HG03520 (cell line): ENCODE data around the gene RGMA.
"Not testable (repeated sequence)": the region's sequence is repeated elsewhere in the genome, so short reads cannot be mapped to it uniquely, and the experiment has no call there.

ENCODE experiments used
- ATAC-seq: cut with Tn5 transposase; IDR thresholded peaks from one replicate; pipeline ENCODE4 v1.9.1; 2021; ENCODE audit warnings: mild to moderate bottlenecking, moderate library complexity; ENCODE audit not compliant: unreplicated experiment

Gene RGMA

GRCh38 chr15:93067649-93068085, 21.3 kb downstream of the RGMA start:
- ATAC-seq = no peak

DNA sequence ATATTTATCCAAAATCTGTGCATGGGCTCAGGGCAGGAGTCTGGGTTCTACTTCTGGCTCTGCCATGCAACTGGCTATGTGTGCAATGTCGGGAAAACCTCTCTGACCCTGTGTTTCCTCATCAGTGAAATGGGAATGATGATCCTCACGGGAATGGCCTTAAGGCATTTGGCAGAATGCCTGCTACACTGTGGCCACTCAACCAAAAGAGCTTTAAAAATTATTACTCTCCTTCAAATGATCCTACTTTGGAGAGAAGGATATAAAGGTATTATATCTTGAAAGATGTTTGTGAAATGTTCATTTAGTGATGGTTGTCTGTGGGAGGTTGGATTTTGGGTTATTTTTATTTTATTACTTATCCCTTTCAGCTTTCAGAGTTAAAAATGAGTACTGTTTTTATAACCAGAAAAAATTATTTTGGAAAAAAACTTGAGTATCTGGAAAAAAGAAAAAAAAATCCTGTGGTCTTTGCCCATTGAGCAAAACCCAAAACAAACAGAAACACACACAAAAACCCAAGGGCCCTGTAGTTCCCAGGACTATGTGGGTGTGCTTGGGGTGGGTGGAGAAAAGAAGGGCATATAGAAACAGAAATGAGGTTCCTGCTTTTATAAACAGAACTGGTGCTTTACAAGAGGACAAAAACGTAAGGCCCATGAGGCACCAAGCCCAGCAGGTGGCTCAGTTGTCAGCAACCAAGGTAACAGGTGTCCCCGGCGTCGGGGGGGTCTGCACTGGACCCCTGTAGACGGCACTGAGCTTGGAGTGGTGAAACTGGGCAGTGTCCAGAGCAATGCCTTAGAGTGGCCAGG, 22.0 kb downstream of the RGMA start:
- ATAC-seq = no peak

DNA sequence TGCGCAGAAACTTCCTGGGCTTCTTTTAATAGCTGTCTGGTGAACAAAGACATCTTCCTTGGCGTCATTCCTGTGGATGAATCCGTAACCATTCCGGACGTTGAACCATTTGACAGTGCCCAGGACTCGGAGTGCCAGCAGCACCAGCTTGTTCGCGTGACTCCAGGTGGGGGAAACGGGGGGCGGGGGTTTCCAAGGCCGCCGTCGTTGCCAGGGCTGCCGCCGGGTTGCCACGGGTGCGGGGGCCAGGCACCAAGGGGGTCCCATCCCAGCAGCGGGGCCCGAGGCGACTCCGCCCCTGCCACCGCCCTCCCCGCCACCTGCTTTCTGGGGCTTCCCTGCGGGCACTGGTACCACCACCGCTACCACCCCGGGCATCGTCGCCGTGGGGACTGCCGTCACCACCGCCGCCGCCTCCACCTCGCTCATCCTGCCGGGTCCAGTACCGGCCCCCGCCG, 22.8 kb downstream of the RGMA start:
- ATAC-seq = no peak

DNA sequence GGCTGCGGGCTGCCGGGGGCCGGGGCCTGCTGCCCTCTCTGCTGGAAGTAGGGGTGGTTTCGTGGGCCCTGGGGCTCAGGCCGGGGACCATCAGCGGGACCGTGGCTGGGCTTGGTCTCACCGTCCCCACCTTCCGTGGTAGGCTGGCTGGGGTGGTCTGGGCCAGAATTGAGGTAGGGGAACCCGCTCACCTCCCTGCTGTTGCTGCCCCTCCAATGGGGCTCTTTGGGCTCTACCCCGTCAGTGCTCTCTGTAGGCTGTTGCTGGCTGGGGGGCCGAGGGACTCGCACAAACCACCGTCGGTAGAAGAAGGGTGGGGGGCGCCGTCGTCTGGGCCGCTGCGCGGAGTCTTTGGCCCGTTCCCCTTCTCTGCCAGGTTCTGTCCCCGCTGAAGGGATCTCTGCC, 23.4 kb downstream of the RGMA start:
- no peak for ATAC-seq

DNA sequence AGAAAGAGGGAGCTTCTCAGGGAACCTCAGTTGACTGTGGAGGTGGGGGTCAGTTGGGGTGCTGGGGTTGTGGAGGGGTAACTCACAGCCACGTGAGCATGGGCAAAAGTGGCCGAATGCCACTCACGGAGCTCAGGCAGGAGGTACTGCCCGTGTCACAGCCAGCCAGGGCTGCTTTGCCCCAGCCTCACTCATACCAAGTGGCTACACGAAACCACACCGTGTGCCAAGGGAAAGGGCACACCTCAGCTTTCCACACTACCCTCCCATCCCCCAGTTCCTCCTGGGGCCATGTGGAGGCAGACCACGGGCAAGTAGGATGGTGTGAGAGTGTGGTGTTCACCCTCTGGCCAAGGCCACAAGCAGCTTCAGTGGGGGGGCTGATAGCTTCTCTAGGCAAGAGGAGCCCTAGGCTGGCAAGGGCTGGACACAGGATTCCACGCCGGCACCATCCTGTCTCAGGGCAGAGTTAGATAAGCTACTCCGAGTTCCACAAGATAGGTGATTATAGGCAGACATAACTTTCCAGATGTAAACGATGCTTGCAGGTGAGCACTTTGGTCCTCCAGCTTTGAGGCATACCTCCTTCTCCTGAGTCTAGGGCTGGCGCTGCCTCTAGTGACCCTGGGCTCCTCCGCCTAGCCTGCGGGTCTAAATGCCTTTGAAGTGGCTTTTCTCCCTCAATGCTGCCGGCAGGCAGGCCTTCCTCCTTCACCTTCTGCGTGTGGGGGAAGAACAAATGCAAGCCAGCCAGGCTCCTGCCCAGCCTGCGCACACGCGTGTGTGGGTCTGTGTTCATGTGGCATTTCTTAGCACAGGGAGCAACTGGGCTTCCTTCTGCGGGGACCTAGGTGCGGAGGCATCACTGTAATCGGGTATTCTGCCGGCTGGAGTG, 25.0 kb downstream of the RGMA start:
- ATAC-seq = no peak

DNA sequence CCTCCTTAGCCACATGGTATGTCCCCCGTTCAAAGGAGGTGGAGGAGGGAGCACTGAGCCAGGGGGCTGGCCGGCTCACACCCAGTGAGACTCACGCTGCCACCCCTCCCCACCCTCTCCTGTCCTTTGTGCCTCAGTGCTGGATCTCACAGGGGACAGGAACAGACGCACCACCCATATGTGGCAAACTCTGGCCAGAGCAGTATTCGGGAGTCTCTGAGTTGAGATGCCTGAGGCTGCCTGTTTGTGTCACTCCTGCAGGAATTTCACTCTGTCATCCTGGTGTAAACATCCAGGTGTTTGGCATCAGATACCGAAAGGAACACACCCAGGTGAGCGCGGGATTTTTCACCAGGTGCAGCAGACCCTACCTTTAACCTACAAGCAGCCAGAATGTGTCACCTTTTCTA, 25.7 kb downstream of the RGMA start:
- no peak for ATAC-seq

GRCh38 chr15:93062628-93063261, 26.3 kb downstream of the RGMA start:
- not testable (repeated sequence) for ATAC-seq

DNA sequence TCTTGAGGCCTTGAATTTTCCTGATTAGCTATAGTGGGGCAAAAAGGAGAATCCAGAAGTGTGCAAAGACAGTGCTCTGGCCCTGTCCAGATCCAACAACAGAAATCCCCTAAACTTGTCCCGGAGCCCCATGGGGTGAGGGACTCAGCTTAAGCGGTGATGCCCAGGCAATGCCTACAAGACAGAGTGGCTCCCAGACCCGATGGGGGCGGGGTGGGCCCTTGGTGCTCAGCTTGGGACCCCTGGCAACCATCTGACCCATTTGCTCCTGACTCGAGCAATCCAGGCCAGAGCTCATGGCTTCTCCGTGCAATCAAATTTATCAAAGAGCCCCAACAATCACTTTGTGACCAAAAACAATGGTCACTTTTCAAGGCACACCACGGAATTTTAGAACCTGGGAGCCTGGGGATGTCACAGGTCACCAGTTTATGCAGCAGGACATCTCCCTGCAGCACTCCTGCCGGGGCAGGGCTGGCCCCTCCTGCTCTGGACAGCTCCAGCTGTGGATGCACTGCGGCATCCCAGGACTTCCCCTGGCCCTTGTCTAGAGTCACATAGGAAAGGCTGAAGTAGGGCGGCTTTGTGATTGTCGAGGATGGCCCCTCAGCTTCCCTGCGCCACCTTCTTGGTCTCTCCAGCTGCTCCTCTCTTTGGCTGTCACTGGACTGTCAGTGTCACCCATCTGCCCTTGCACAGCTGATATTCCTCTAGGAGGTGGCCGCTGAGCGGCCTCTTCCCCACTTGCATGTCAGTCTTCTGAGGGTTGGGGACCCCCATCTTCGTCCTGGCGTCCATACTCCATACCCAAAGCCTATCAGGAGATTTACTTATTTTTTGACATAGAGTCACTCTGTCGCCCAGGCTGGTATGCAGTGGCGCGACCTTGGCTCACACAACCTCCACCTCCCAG, 28.4 kb downstream of the RGMA start:
- ATAC-seq = no peak

GRCh38 chr15:93059442-93059841, 29.6 kb downstream of the RGMA start:
- no peak for ATAC-seq

GRCh38 chr15:93058904-93059427, 30.0 kb downstream of the RGMA start:
- ATAC-seq = no peak

DNA sequence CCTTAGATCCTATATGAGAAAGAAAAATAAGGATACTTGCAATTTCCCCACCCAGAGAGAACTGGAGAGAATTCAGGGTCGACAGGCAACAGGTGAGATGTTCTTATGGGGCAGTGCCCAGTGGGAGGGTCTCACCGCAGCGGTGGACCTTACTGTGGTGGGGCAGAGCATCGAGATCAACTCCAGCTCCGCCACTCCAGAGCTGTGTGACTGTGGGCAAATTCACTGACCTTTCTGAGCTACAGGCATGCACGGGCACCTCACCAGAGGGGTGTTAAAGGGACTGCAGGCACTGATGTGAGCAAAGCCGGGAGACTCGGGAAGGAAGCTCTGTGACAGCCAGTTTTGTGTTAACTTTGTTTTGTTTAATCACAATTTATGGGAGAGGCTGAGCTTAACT, 30.9 kb downstream of the RGMA start:
- ATAC-seq = no peak

DNA sequence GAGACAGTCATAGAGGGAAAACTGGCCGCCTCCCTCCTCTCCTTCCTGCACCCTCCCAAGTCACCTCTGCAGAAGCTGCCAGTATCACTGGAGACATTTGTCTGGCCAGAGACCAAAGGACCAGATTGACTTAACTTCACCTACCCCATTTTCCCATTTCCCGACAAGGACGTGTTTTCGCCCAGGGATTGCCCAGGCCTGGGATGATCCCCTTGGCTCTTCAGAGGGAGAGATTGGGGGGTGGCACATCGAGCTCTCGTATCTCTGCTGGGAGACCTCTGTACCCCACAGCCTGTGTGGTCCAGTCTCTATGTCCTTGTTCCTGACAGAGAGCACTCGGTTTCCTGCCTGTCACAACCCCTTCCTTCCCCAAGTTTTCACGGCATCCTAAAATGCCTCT, 31.4 kb downstream of the RGMA start:
- no peak for ATAC-seq

GRCh38 chr15:93056836-93057235, 32.2 kb downstream of the RGMA start:
- no peak for ATAC-seq

GRCh38 chr15:93055211-93055610, 33.8 kb downstream of the RGMA start:
- ATAC-seq = no peak

- ATAC-seq = no peak
These were observed 36.7 kb downstream of the RGMA start for GRCh38 chr15:93052090-93052879.

GRCh38 chr15:93051236-93052089, 37.5 kb downstream of the RGMA start:
- ATAC-seq = no peak

DNA sequence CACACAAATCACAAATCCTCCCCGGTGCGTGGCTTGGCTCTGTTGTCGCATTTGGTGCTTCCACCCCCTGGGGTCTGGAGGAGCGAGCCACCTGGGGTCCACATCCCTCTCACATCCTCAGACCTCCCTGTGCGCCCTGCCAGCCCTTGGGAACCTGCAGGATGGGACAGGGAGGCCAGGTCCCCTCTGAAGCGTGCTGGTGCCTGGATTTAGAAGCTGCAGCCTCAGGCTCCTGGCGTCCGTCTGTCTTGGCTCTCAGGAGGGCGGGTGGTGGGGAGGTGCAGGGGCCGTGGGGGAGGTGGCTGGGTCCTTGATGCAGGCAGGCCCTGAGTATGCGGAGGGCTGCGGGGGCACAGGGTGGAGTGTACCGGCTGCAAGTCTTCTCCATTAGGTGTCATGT, 38.4 kb downstream of the RGMA start:
- no peak for ATAC-seq

DNA sequence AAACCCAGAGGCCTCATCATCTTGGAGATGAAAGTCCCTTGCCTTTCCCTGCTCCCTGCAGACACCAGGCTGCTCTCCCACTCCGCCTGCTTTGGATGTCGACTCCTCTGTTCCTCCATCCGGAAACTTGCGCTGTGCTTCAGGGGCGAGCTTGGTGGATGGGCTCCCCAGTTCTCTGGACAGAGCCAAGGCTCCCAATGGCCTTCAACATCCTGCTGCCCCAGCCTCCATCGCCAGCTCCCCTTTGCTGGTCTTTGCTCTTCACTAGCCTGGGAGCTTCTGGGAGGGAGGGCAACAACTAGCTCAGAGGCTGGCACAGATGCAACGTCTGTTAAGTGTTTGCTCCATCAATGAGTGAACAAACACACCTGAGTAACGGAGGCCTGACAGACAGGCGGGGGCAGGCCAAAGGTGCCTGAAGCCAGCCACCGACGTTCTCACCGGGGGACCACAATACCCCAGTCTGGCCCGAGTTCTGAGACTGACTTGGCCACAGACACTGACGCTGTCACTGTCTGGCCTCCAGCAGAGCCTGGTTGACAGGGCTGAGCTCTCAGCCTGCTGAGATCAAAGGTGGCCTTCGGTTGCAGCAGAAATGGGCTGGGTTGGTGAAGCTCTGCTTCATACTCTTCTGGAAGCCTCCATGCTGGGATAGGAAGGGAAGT, 39.0 kb downstream of the RGMA start:
- ATAC-seq = no peak
